Measurements from ENCODE around the gene PPP6R3.

The PPP6R3 gene

GRCh38 chr11:68498903-68499883 lies 38.6 kb downstream of the PPP6R3 start:
- DNase-seq = no peak

- no peak for DNase-seq
These were observed 39.7 kb downstream of the PPP6R3 start for GRCh38 chr11:68500206-68500605.

GRCh38 chr11:68501813-68502212 lies 41.3 kb downstream of the PPP6R3 start:
- no peak for DNase-seq

- no peak for DNase-seq
These were observed 42.7 kb downstream of the PPP6R3 start for GRCh38 chr11:68503251-68503687.

- DNase-seq = no peak
These were observed 43.2 kb downstream of the PPP6R3 start for GRCh38 chr11:68503792-68504191.

- no peak for DNase-seq
These were observed 44.0 kb downstream of the PPP6R3 start for GRCh38 chr11:68504432-68505066.

GRCh38 chr11:68505596-68505995 lies 45.0 kb downstream of the PPP6R3 start:
- DNase-seq = no peak

- no peak for DNase-seq
These were observed 46.4 kb downstream of the PPP6R3 start for GRCh38 chr11:68506908-68507307.

GRCh38 chr11:68508425-68508824 lies 47.9 kb downstream of the PPP6R3 start:
- DNase-seq = no peak

- no peak for DNase-seq
These were observed 48.5 kb downstream of the PPP6R3 start for GRCh38 chr11:68509066-68509465.

GRCh38 chr11:68513930-68514487 lies 53.5 kb downstream of the PPP6R3 start:
- DNase-seq = no peak

GRCh38 chr11:68517121-68517741 lies 56.7 kb downstream of the PPP6R3 start:
- no peak for DNase-seq

GRCh38 chr11:68518191-68518590 lies 57.6 kb downstream of the PPP6R3 start:
- DNase-seq = no peak

GRCh38 chr11:68521969-68522652 lies 61.6 kb downstream of the PPP6R3 start:
- DNase-seq = no peak

GRCh38 chr11:68523033-68523432 lies 62.5 kb downstream of the PPP6R3 start:
- no peak for DNase-seq

GRCh38 chr11:68523743-68524142 lies 63.2 kb downstream of the PPP6R3 start:
- no peak for DNase-seq

- no peak for DNase-seq
These were observed 63.7 kb downstream of the PPP6R3 start for GRCh38 chr11:68524213-68524612.

GRCh38 chr11:68524681-68525080 lies 64.1 kb downstream of the PPP6R3 start:
- no peak for DNase-seq

GRCh38 chr11:68525336-68525735 lies 64.8 kb downstream of the PPP6R3 start:
- DNase-seq = no peak

GRCh38 chr11:68525930-68526329 lies 65.4 kb downstream of the PPP6R3 start:
- DNase-seq = no peak

- DNase-seq = no peak
These were observed 67.0 kb downstream of the PPP6R3 start for GRCh38 chr11:68527585-68527984.

GRCh38 chr11:68528630-68529029 lies 68.1 kb downstream of the PPP6R3 start:
- no peak for DNase-seq
